ENCODE results near the gene PTPRK. TPM values are rescaled to one million over a fixed set of nuclear protein-coding genes. Genes with fewer than 3 reads are reported as not detected.

The PTPRK gene
- total and polyA plus RNA-seq, 2 of the 8 experiments (the other 6 are each of a cell fraction or from before 2014, with no cell fraction given) = 11.4 to 47.3 TPM

GRCh38 chr6:128432394-128432793 is 88.0 kb downstream of the PTPRK start:
- H3K4me2 ChIP-seq (ENCODE audit: insufficient read depth in 1 of 2, low read depth in 2 of 2, low read length in 2 of 2) = no peak overlapping the region
- POLR2A ChIA-PET (ENCODE audit: partially characterized antibody) = interaction anchor here (1.0 kb wide), 1 partner anchor 11 kb away, joined by 3 read pairs; no protein-coding TSS in a partner anchor
- TF ChIP-seq SP2 (IDR thresholded peaks at IDR 0.05; ENCODE audit: low read length) (no peak), TAF7 (optimal IDR thresholded peaks at IDR 0.05; ENCODE audit: borderline replicate concordance, low read depth, low read length) (no peak), BCL11A (IDR thresholded peaks at IDR 0.05; ENCODE audit: low read depth in 2 of 2, low read length in 2 of 2) (no peak), ASH2L (IDR thresholded peaks at IDR 0.05; ENCODE audit: low read length) (no peak), POLR2AphosphoS5 (IDR thresholded peaks at IDR 0.05; ENCODE audit: low read depth, low read length) (no peak), TBP (IDR thresholded peaks at IDR 0.05; ENCODE audit: low read depth, low read length) (no peak), ATF3 (IDR thresholded peaks at IDR 0.05; ENCODE audit: insufficient read depth, low read depth, low read length) (no peak), JUND (IDR thresholded peaks at IDR 0.05; ENCODE audit: low read length) (no peak), KDM1A (IDR thresholded peaks at IDR 0.05; ENCODE audit: borderline replicate concordance, low read length) (no peak), KDM4A (IDR thresholded peaks at IDR 0.05; ENCODE audit: low read depth, low read length, severe bottlenecking) (no peak), TAF1 (IDR thresholded peaks at IDR 0.05; ENCODE audit: low read depth, low read length) (no peak), HDAC2 (IDR thresholded peaks at IDR 0.05; ENCODE audit: borderline replicate concordance in 1 of 2, low read depth in 2 of 2, low read length in 2 of 2) (no peak), ATF2 (IDR thresholded peaks at IDR 0.05; ENCODE audit: low read length) (no peak)

More at GRCh38 chr6:128432394-128432793, 88.0 kb downstream of the PTPRK start:
- Histone ChIP-seq H4K8ac (ENCODE audit: extremely low read depth, insufficient read depth, low read length) (no peak overlapping the region), H2BK5ac (ENCODE audit: low read depth, low read length) (no peak overlapping the region), H3K23ac (ENCODE audit: insufficient read length) (no peak overlapping the region), H2BK12ac (ENCODE audit: low read depth, low read length) (no peak overlapping the region), H3K9ac (replicated peaks in 1 of 4; ENCODE audit: extremely low read depth in 1 of 4, low read depth in 3 of 4, low read length in 3 of 4) (no peak overlapping the region), H3K79me2 (ENCODE audit: control insufficient read depth in 1 of 2, insufficient read depth in 2 of 2, low read length in 2 of 2) (peaks cover 0 to 14% of the 10 kb centered on the region in 2 experiments; a peak in 2 of 4 replicates), H3K79me1 (ENCODE audit: low read depth, low read length) (no peaks in the 10 kb centered on the region), H3K36me3 (ENCODE audit: control insufficient read depth in 2 of 4, insufficient read depth in 4 of 4, low read length in 3 of 4) (no peaks in the 10 kb centered on the region), H3K4me3 (ENCODE audit: extremely low read depth in 1 of 4, insufficient read depth in 2 of 4, low read depth in 3 of 4, low read length in 4 of 4) (no peak overlapping the region), H4K20me1 (replicated peaks in 1 of 2; ENCODE audit: control insufficient read depth in 1 of 2, insufficient read depth in 2 of 2, low read length in 2 of 2) (no peaks in the 10 kb centered on the region), H2AFZ (ENCODE audit: low read length) (no peak overlapping the region), H3K4me1 (replicated peaks in 1 of 4; ENCODE audit: control insufficient read depth in 3 of 4, insufficient read depth in 4 of 4, low read length in 3 of 4) (peaks cover 0 to 7% (median 0%) of the 10 kb centered on the region in 4 experiments; a peak in 3 of 7 replicates), H4K91ac (replicated peaks; ENCODE audit: insufficient read length, low read length) (no peak overlapping the region), H3K56ac (replicated peaks; ENCODE audit: insufficient read length, low read depth, low read length) (no peak overlapping the region), H3K27me3 (replicated peaks in 1 of 4; ENCODE audit: control insufficient read depth in 3 of 4, extremely low read depth in 1 of 4, insufficient read depth in 3 of 4, low read length in 3 of 4) (no peaks in the 10 kb centered on the region), H3K4ac (replicated peaks; ENCODE audit: insufficient read length, low read depth, low read length) (no peak overlapping the region), H3K18ac (ENCODE audit: extremely low read depth, low read length) (no peak overlapping the region), H2AK5ac (ENCODE audit: low read depth, low read length) (no peak overlapping the region), H3K23me2 (ENCODE audit: low read depth, low read length) (no peaks in the 10 kb centered on the region), H2BK120ac (replicated peaks; ENCODE audit: low read depth, low read length) (no peak overlapping the region), H2BK20ac (ENCODE audit: low read length) (no peak overlapping the region), H3K14ac (ENCODE audit: insufficient read length) (no peak overlapping the region), H2BK15ac (ENCODE audit: low read length) (no peak overlapping the region), H3K27ac (ENCODE audit: low read depth, low read length) (no peak overlapping the region), H4K5ac (ENCODE audit: insufficient read length, low read depth, low read length) (no peak overlapping the region), H3K9me3 (ENCODE audit: insufficient read depth in 2 of 2, low read depth in 1 of 2, low read length in 1 of 2) (no peaks in the 10 kb centered on the region)
- CTCF ChIA-PET (ENCODE audit: partially characterized antibody) = no interaction called here
- no peak for DNase-seq (ENCODE audit: low read depth in 1 of 2, low spot score in 2 of 2)
- no peak for FAIRE-seq
